ENCODE data around the gene CLNS1A. TPM values are rescaled to one million over a fixed set of nuclear protein-coding genes. Genes with fewer than 3 reads are reported as not detected.
A peak's percentile ranks its signal among the peaks of the same experiment; 100 is the strongest.
"Not testable (repeated sequence)": the region's sequence is repeated elsewhere in the genome, so short reads cannot be mapped to it uniquely, and the experiment has no call there.

CLNS1A gene
- total RNA-seq, 1 donor from 2014 or later = 169 TPM

DNA sequence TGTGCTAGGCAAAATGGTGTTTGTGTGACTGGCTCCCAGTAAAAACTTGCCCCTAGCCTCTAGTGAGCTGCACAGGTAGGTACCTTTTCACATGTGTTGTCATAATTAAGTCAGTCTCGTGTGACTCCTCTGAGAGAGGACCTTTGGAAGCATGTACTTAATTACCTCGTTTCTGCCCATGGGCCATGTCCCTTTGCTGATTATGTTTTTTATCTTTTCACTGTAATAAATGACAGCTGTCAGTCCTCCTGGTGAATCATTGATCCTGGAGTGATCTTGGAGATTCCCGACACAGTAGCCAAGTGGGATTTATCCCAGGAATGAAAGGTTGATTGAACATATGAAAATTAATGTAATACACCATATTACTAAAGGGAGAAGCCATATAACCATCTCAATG is 12.5 kb upstream of the CLNS1A start:
- no peaks in the 10 kb centered on the region for H3K36me3 Mint-ChIP-seq (ENCODE audit: low read depth)
- no peaks in the 10 kb centered on the region for H3K4me1 Mint-ChIP-seq (ENCODE audit: low read depth)
- intact Hi-C loops (cut with micrococcal nuclease) = no loop called here
- H3K27me3 Mint-ChIP-seq (ENCODE audit: insufficient read depth) = no peaks in the 10 kb centered on the region
- no peak overlapping the region for H3K4me3 Mint-ChIP-seq
- H3K27ac Mint-ChIP-seq = no peak overlapping the region
- no peaks in the 10 kb centered on the region for H3K9me3 Mint-ChIP-seq
- no peak for DNase-seq (ENCODE audit: low spot score)

GRCh38 chr11:77647654-77648305 is 10.2 kb upstream of the CLNS1A start:
- intact Hi-C loops (cut with micrococcal nuclease) = no loop called here
- H3K4me1 Mint-ChIP-seq (ENCODE audit: low read depth) = peaks cover 6% of the 10 kb centered on the region
- H3K36me3 Mint-ChIP-seq (ENCODE audit: low read depth) = no peaks in the 10 kb centered on the region
- no peak for DNase-seq (ENCODE audit: low spot score)
- no peak overlapping the region for H3K27ac Mint-ChIP-seq
- no peaks in the 10 kb centered on the region for H3K9me3 Mint-ChIP-seq
- H3K4me3 Mint-ChIP-seq = no peak overlapping the region
- H3K27me3 Mint-ChIP-seq (ENCODE audit: insufficient read depth) = peaks cover 2% of the 10 kb centered on the region

DNA sequence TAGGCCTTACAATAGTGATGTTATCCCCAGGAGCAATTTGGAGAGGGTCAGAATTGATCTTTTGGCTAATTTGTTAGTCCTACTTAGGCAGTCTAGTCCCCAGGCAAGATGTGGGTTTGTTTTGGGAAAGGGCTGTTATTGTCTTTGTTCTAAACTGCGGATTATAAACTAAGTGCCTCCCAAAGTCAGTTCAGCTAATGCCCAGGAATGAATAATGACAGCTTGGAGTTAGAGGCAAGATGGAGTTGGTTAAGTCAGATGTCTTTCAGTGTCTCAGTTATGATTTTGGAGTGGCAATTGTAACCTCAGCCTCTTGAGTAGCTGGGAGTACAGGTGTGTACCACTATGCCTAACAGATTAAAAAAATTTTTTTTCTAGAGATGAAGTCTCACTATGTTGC is 7.3 kb upstream of the CLNS1A start:
- Mint-ChIP-seq H3K27me3 (ENCODE audit: insufficient read depth) (peaks cover 2% of the 10 kb centered on the region), H3K9me3 (peaks cover 5% of the 10 kb centered on the region), H3K36me3 (ENCODE audit: low read depth) (peaks cover 3% of the 10 kb centered on the region), H3K4me3 (no peak overlapping the region), H3K27ac (no peak overlapping the region), H3K4me1 (ENCODE audit: low read depth) (peaks cover 6% of the 10 kb centered on the region)
- intact Hi-C loops (cut with micrococcal nuclease) = no loop called here
- DNase-seq (ENCODE audit: low spot score) = no peak

- Mint-ChIP-seq H3K27me3 (ENCODE audit: insufficient read depth) (peaks cover 2% of the 10 kb centered on the region), H3K36me3 (ENCODE audit: low read depth) (peaks cover 11% of the 10 kb centered on the region), H3K27ac (no peak overlapping the region), H3K4me3 (no peak overlapping the region), H3K4me1 (ENCODE audit: low read depth) (peaks cover 13% of the 10 kb centered on the region), H3K9me3 (peaks cover 13% of the 10 kb centered on the region)
- DNase-seq (ENCODE audit: low spot score) = no peak
- intact Hi-C loops (cut with micrococcal nuclease) = no loop called here
These were observed 4.6 kb upstream of the CLNS1A start for GRCh38 chr11:77642228-77642627.

- no peaks in the 10 kb centered on the region for H3K27me3 Mint-ChIP-seq (ENCODE audit: insufficient read depth)
- H3K36me3 Mint-ChIP-seq (ENCODE audit: low read depth) = peaks cover 25% of the 10 kb centered on the region
- no peak for DNase-seq (ENCODE audit: low spot score)
- intact Hi-C loops (cut with micrococcal nuclease) = loop anchor here (1.0 to 5.0 kb wide), 4 partner anchors 184 to 551 kb away; partner anchors contain the start of genes AAMDC, ALG8, INTS4 and KCTD21
- peaks cover 13% of the 10 kb centered on the region for H3K9me3 Mint-ChIP-seq
- peak overlapping the region; percentile 95 for H3K27ac Mint-ChIP-seq
- peaks cover 33% of the 10 kb centered on the region for H3K4me1 Mint-ChIP-seq (ENCODE audit: low read depth)
- peak overlapping the region; percentile 96 for H3K4me3 Mint-ChIP-seq
These were observed 756 bp downstream of the CLNS1A start for GRCh38 chr11:77636731-77637344.

GRCh38 chr11:77633926-77634325 is 3.7 kb downstream of the CLNS1A start:
- DNase-seq (ENCODE audit: low spot score); H3K9me3 Mint-ChIP-seq; H3K4me3 Mint-ChIP-seq; intact Hi-C loops (cut with micrococcal nuclease); H3K27me3 Mint-ChIP-seq (ENCODE audit: insufficient read depth); H3K27ac Mint-ChIP-seq: not testable (repeated sequence)
- Mint-ChIP-seq H3K4me1 (ENCODE audit: low read depth) (peaks cover 47% of the 10 kb centered on the region), H3K36me3 (ENCODE audit: low read depth) (peaks cover 29% of the 10 kb centered on the region)

DNA sequence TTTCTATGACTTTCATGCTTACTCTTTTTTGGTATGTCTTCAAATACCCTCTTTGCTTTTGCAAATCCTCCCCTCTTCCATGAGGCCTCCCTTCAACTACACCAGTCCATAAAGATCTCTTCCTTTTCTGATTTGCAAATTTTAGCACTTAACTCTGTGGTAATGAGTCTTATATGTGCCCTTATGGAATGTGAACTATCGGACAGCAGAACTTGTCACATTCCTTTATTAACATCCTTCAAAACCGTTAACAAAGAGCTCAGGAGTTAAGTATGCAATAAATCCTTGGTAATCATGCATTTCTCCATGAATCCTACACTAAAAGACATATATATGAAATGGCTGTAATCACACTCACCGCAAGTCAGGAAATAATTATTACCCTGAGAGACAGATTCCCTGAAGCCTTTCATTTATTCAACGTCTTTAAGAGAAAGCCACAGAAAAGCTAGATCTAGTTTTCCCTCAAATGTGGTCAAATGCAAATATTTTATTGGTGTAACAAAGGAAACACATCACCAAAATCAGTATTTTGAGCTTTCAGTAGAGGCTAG is 7.4 kb downstream of the CLNS1A start:
- Mint-ChIP-seq H3K36me3 (ENCODE audit: low read depth) (peaks cover 19% of the 10 kb centered on the region), H3K4me3 (no peak overlapping the region), H3K9me3 (no peaks in the 10 kb centered on the region), H3K27me3 (ENCODE audit: insufficient read depth) (no peaks in the 10 kb centered on the region), H3K27ac (peak overlapping the region; percentile 7), H3K4me1 (ENCODE audit: low read depth) (peaks cover 23% of the 10 kb centered on the region)
- intact Hi-C loops (cut with micrococcal nuclease) = no loop called here
- DNase-seq (ENCODE audit: low spot score) = no peak

DNA sequence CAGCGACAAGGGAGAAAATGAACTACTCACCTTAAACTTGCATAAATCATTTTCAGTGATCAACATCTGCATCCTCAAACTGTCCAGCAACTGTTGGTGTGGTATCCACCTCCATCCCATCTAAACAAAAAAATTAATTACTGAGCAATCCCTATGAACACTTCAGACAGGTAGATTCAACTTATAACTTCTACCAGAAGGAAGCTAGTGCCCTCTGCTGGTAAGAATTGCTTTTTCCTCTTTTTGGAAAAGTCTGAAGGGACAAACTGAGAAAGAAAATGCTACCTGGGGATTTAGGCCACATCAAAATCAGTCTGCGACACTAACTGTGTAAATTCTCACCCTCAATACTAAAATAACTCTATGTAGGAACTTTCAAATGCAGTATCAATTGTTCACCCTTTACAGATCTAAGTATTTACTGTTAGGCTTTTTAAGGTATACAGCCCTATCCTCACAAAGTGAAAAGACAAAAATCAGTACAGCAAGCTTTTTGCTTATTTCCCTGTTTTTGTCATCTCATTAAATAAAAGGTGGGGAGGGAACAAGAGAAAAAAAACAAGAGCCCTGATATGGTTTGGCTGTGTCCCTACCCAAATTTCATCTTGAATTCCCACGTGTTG is 17.9 kb downstream of the CLNS1A start:
- Mint-ChIP-seq H3K4me1 (ENCODE audit: low read depth) (no peaks in the 10 kb centered on the region), H3K27ac (no peak overlapping the region), H3K9me3 (no peaks in the 10 kb centered on the region), H3K27me3 (ENCODE audit: insufficient read depth) (no peaks in the 10 kb centered on the region), H3K4me3 (no peak overlapping the region), H3K36me3 (ENCODE audit: low read depth) (peaks cover 47% of the 10 kb centered on the region)
- intact Hi-C loops (cut with micrococcal nuclease) = loop anchor here (1.0 to 10.0 kb wide), 3 partner anchors 215 to 492 kb away; no protein-coding TSS in a partner anchor
- DNase-seq (ENCODE audit: low spot score) = peak; percentile 5

DNA sequence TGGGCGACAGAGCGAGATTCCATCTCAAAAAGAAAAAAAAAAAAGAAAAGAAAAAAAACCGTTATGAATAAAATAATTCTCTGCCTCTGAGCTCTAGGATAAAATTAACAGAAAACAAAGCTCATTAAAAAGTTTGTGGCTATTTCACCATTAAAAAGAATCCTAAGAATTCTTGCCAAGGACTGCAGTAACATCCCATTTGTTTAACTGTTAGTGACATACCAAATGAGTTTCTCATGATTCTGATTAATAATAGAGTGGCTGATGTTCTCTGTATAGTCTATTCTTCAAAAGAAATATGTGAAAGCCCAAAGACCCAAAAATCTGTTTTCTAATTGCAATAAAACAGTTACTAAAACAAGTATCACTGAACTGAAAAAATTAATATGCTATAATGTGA is 19.7 kb downstream of the CLNS1A start:
- H3K36me3 Mint-ChIP-seq (ENCODE audit: low read depth) = peaks cover 45% of the 10 kb centered on the region
- H3K27ac Mint-ChIP-seq = no peak overlapping the region
- H3K27me3 Mint-ChIP-seq (ENCODE audit: insufficient read depth) = no peaks in the 10 kb centered on the region
- intact Hi-C loops (cut with micrococcal nuclease) = loop anchor here (2.0 to 10.0 kb wide), 2 partner anchors 213 to 425 kb away; no protein-coding TSS in a partner anchor
- H3K4me1 Mint-ChIP-seq (ENCODE audit: low read depth) = no peaks in the 10 kb centered on the region
- no peak for DNase-seq (ENCODE audit: low spot score)
- no peaks in the 10 kb centered on the region for H3K9me3 Mint-ChIP-seq
- no peak overlapping the region for H3K4me3 Mint-ChIP-seq

- Mint-ChIP-seq H3K4me1 (ENCODE audit: low read depth) (no peaks in the 10 kb centered on the region), H3K27me3 (ENCODE audit: insufficient read depth) (no peaks in the 10 kb centered on the region), H3K36me3 (ENCODE audit: low read depth) (peaks cover 21% of the 10 kb centered on the region), H3K9me3 (no peaks in the 10 kb centered on the region), H3K4me3 (no peak overlapping the region), H3K27ac (no peak overlapping the region)
- intact Hi-C loops (cut with micrococcal nuclease) = loop anchor here (10.0 kb wide), 1 partner anchor 207 kb away; no protein-coding TSS in a partner anchor
- no peak for DNase-seq (ENCODE audit: low spot score)
These were observed 25.7 kb downstream of the CLNS1A start for GRCh38 chr11:77611921-77612320.

DNA sequence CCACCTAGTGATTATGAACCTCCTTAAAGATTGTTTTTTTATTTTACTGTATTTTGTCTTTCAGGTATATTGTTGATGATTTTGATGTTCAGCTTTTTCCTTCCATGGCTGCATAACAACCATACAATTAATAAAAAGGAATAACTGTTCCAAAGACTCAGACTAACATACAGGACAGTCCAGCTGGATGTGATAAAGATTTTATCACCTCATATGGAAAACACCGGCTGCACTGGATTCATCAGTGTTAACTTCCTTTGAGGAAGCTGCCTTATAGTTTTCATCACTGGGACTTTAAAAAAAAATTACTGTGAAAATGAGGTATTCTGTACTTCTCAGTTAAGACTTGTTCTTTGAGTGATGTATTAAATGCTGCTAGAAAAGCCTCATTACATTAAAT is 28.4 kb downstream of the CLNS1A start:
- H3K27ac Mint-ChIP-seq = no peak overlapping the region
- DNase-seq (ENCODE audit: low spot score) = no peak
- H3K4me3 Mint-ChIP-seq = no peak overlapping the region
- intact Hi-C loops (cut with micrococcal nuclease) = no loop called here
- H3K9me3 Mint-ChIP-seq = no peaks in the 10 kb centered on the region
- peaks cover 11% of the 10 kb centered on the region for H3K36me3 Mint-ChIP-seq (ENCODE audit: low read depth)
- H3K27me3 Mint-ChIP-seq (ENCODE audit: insufficient read depth) = no peaks in the 10 kb centered on the region
- H3K4me1 Mint-ChIP-seq (ENCODE audit: low read depth) = no peaks in the 10 kb centered on the region

- intact Hi-C loops (cut with micrococcal nuclease) = no loop called here
- no peaks in the 10 kb centered on the region for H3K36me3 Mint-ChIP-seq (ENCODE audit: low read depth)
- H3K4me3 Mint-ChIP-seq = no peak overlapping the region
- no peaks in the 10 kb centered on the region for H3K4me1 Mint-ChIP-seq (ENCODE audit: low read depth)
- H3K9me3 Mint-ChIP-seq = no peaks in the 10 kb centered on the region
- H3K27me3 Mint-ChIP-seq (ENCODE audit: insufficient read depth) = no peaks in the 10 kb centered on the region
- no peak overlapping the region for H3K27ac Mint-ChIP-seq
- no peak for DNase-seq (ENCODE audit: low spot score)
These were observed 33.3 kb downstream of the CLNS1A start for GRCh38 chr11:77604281-77604680.

All from activated T-helper 1 cell treated with anti-CD3 and anti-CD28 coated beads, Interleukin-12 subunit alpha, Interleukin-12 subunit beta, Interleukin-2, Interleukin-4 antibody, amounts not matched to agents 30 ng/mL and 10 ng/mL and 1 ng/mL, durations not matched to agents 14 hours and 24 hours and 36 hours (primary cell).